DMS153 treated with DMSO at 0.1 percent for 48 hours (cell line): ENCODE measurements around the gene E2F4.

Experiments
- DNase-seq: peaks from one replicate; lab custom pipeline; 2025; ENCODE audit not compliant: unreplicated experiment; lab: John Stamatoyannopoulos, UW

The E2F4 gene

GRCh38 chr16:67173808-67174705 is 17.9 kb upstream of the E2F4 start:
- peak; percentile 62 for DNase-seq

DNA sequence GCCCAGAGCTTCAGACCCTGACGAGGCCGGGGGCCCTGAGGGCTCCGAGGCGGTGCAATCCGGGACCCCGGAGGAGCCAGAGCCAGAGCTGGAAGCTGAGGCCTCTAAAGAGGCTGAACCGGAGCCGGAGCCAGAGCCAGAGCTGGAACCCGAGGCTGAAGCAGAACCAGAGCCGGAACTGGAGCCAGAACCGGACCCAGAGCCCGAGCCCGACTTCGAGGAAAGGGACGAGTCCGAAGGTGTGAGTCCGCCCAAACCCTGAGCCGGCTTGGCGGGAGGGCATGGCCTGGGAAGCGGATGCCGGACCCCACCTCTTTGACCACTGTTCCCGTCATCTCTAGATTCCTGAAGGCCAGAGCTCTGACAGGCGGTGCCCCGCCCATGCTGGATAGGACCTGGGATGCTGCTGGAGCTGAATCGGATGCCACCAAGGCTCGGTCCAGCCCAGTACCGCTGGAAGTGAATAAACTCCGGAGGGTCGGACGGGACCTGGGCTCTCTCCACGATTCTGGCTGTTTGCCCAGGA is 17.2 kb upstream of the E2F4 start:
- DNase-seq, result no peak

DNA sequence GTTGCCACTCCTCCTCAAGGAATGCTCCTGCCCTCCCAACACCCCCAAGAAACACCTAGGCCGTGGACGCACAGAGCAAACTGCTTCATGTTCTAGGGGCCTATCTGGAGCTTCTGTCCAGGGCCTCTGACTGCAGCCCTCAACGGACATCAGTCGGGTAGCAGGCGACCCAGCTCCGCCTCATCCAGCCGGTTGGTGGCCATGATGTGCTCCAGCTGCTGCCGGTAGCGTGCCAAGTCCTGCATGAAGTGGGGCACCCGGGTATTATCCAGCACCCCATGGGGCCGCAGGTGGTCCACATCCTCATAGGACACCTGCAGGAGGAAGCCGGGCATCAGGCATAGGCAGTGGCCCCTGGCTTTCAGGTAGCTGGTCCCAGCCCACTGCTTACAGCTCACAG is 15.3 kb upstream of the E2F4 start:
- DNase-seq, result no peak

- peak; percentile 84 for DNase-seq
Observed at GRCh38 chr16:67177743-67178699, 13.9 kb upstream of the E2F4 start.

DNA sequence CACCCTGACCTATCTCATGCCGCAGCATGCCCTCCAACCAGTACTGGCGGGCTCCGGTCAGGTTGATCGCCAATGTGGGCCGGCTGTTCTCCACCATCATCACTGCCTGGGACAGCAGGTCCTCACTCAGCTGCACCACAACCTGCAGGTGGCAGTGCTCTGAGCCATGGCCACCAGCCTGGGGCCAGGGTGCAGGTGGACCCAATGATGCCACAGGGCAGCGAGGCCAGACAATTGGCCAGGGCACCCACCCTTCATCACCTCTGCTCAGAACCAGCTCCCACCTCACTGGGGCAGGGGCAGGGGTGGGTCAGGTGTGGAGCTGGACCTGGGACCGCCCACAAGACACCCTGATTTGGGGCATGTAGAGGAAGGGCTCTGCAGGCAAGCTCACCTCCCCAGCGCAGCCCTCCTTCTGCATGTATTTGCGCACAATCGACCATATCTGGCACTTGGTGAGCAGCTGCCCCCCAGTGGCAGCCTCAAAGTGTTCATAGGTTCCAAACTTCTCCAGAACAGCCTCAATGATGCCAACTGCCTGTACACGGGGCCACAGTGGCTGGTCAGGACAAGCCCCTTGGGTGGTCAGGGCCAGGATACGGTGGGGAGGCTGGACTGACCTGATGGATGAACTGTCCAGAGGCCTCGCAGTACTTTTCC is 12.4 kb upstream of the E2F4 start:
- no peak for DNase-seq

DNA sequence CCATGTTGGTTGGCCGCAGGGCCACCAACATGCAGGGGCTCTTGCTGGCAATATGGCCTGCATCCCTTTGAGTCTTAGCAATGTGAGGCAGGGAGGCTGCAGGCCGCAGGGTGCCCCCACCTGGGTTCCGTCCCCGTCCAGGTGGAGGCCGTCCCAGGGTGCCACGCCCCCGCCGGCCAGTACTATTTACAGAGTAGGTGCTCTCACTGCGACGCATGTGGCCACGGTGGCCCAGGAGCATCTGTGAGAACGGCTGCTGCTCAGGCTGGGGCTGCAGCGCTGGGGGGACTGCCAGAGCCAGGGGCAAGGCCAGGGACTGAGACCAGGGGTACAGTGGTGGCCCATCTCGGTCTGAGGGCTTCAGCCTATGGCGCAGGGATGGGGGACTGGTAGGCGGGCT is 11.8 kb upstream of the E2F4 start:
- no peak for DNase-seq

DNA sequence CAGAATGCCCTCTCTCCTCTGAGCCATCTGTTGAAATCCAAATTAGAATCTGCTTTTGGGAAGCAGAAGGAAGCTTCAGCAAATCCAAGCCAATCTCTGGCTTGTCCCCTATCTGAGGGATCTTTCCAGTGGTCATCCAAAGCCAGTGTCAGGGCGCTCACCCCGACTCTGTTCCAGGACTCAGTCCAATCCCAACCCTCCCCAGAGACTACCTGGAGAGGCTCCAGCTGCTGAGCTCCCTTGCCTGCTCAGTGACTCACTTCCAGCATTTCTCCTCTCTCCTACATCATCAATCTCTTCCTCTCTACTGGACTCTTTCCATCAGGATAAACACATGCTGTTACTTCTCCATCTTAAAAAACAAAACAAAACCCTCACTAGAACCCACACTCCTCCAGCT is 10.6 kb upstream of the E2F4 start:
- DNase-seq, result no peak

GRCh38 chr16:67182288-67182687 is 9.7 kb upstream of the E2F4 start:
- DNase-seq, result no peak

DNA sequence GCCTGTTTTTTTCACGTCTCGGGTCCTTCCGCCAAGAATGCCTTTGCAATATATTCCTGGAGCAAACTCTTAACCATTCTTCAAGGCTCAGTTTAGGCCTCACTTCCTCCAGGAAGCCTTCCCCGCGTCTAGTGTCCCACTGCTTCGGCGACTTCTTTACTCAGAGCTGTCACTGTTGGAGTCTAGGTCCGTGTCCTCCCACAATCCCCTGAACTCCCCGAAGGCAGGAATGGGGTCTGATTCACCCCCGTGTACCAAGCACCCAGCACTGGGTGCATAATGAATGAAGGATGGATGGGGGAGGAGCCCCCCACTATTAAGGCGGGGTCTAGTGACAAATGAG is 8.7 kb upstream of the E2F4 start:
- DNase-seq, result no peak

DNA sequence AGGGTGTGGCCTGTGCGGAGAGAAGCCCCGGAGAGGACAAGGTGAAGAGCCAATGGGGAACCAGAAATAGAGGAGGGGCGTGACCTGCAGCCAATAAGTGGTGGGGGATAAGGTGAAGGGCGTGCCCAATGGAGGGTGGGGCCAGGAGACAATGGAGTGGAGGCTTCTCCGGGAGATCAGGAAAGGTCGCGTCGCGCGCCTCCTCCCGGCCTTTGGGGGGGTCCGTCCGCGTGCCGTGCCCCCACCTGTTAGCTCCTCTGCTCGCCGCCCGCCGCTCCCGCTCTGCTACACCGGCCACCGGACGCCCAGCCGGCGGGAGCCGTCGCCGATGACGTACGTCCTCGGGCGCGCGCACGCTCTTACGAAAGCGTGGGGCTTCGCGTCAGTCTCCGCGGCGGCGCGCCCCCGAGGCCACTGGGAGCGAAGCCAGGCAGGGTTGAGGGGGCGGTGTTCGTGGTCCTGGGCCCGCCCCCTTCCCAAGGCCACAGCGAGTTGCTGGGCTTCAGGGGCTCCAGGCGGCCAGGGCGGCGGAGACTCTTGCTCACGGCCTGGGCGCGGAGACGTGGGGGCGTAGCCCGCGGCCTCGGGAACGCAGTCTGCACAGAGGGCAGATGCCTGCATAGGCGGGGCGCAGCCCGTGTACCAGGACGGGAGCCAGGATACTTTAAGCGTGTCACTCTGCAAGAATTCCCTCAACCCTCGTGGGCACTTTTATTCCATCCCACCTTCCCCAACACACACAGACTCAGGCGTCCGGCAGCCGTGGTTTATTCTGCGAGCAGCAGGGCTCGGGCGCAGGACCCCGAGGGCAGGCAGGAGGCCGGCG is 8.1 kb upstream of the E2F4 start, which contains the start of gene MATCAP1:
TSS of gene MATCAP1 (minus strand) at position 337 of the 826 bp plus-strand sequence. CDS start 3,353 bp downstream, outside the sequence.
- peak; percentile 96 for DNase-seq

DNA sequence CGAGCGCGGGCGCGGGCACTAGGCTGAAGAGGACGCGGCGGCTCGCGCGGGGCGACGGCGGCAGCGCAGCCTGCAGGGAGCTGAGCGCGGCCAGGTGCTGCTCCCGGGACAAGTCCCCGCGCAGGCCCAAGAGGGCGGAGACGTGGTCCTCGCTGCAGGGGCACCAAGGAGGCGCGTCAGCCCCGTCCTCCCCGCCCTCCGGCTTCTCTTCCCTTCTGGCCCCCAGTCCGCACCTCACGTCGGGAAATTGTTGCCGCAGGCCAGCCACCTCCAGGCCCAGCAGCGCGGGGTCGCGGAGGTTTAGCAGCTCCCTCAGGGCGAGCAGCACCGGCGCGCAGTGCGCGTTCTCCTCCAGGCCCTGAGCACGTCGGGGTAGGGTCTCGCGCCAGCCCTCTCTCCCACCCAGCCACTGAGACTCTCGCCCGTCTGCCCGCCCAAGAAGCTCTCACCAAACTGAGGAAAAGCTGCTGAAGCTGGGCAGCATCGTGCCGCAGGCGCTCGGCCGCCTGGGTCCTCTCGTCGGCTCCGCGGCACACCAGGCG is 7.4 kb upstream of the E2F4 start:
- peak; percentile 44 for DNase-seq

GRCh38 chr16:67184995-67185650 is 6.8 kb upstream of the E2F4 start:
- DNase-seq, result peak; percentile 65

GRCh38 chr16:67185651-67186134 is 6.3 kb upstream of the E2F4 start:
- DNase-seq, result no peak

- no peak for DNase-seq
Observed at GRCh38 chr16:67186550-67186950, 5.4 kb upstream of the E2F4 start.

DNA sequence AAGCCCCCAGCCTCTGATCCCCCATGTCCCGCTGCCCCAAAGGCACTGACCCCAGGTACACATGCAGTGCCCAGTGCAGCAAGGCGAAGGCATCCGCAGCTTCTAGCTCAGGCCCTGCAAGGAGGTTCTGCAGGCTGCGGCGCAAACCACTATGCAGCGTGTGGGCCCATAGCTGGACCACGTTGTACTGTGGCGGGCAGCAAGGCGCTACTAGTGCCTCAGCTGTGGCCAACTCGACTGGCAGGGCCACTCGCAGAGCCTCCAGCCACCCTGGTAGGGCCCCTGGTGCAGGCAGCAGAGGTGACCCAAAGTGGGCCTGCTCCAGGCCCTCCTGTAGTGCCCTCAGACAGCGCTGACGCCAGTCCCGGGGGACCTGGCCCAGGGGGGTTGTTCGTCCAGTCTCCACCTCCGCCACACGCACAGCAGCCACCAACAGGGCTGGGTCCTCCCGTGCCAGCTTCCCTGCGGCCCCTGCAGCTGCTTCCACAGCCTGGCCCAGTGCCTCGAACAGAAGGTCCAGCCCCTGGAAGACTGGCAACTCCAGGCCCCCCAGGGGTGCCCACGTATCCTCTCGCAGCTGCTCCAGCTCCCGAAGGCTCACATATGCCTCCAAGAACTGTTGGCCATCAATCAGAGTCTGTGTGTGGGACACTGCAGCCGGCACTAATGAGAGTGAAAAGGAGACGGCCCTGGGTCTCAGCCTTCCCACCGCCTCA is 4.6 kb upstream of the E2F4 start:
- DNase-seq, result no peak

GRCh38 chr16:67188323-67188722 is 3.6 kb upstream of the E2F4 start:
- no peak for DNase-seq

DNA sequence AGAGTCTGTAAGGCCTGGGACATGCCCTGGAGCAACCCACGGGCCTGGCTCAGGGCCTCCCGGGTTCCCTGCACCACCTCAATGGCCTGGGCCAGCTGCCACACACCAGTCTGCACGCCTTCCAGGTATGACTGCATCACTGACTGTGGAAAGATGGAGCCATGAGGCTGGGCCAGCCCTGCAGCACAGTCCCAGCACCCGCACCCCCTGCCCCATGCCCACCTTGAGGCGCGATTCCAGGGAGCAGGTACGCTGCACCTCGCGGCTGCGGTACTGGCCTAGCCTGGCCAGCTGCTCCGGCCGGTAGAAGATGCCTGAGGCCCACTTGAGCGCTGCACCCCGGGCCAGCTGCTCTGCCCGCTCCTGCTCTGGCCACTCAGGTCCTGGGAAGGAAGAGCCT is 3.2 kb upstream of the E2F4 start:
- DNase-seq, result no peak

DNA sequence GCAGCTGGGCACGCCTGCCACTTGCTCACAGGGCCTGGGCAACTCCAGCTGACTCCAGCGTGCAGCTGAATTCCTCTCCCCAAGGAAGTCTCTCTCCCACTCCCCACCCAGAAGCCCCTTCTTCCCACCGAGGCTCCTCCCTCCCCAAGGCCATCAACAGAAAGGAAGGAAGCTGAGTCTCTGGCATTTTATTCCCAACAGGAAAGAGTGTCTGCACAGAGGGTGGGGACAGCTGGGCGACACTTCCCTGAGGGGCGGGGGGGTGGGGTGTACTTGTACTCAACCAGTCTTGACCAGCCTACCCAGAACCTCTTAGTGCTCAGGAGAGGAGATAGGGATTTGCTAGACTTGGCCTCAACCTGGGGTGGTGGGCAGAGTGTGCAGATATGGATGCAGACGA is 1.9 kb upstream of the E2F4 start, which contains the start of gene EXOC3L1:
TSS of gene EXOC3L1 (minus strand) at position 96 of the 400 bp plus-strand sequence. CDS start 460 bp downstream, outside the sequence.
- no peak for DNase-seq
